Measurements from ENCODE around the gene USP37. TPM values are rescaled to one million over a fixed set of nuclear protein-coding genes. Genes with fewer than 3 reads are reported as not detected.
A peak's percentile ranks its signal among the peaks of the same experiment; 100 is the strongest.
"Not testable (repeated sequence)": the region's sequence is repeated elsewhere in the genome, so short reads cannot be mapped to it uniquely, and the experiment has no call there.

The USP37 gene
- total RNA-seq, 2 experiments from 2014 or later = 21.7 to 23.2 TPM

- H3K4me3 Mint-ChIP-seq = no peak overlapping the region
- H3K27me3 Mint-ChIP-seq (ENCODE audit: low read depth) = no peaks in the 10 kb centered on the region
- H3K27ac Mint-ChIP-seq = no peak overlapping the region
- H3K36me3 Mint-ChIP-seq (ENCODE audit: low read depth) = peaks cover 33% of the 10 kb centered on the region
- intact Hi-C loops (cut with micrococcal nuclease) = no loop called here
- no peaks in the 10 kb centered on the region for H3K9me3 Mint-ChIP-seq
- no peaks in the 10 kb centered on the region for H3K4me1 Mint-ChIP-seq (ENCODE audit: low read depth)
- DNase-seq = no peak
- CTCF ChIA-PET = no interaction called here
Observed at GRCh38 chr2:218540015-218540414, 28.1 kb downstream of the USP37 start.

- no peak overlapping the region for H3K27ac Mint-ChIP-seq
Observed at GRCh38 chr2:218536804-218537494, 31.2 kb downstream of the USP37 start.

GRCh38 chr2:218529990-218530389, 38.2 kb downstream of the USP37 start:
- Mint-ChIP-seq H3K36me3 (ENCODE audit: low read depth) (peaks cover 66% of the 10 kb centered on the region), H3K4me3 (no peak overlapping the region), H3K27me3 (ENCODE audit: low read depth) (no peaks in the 10 kb centered on the region), H3K27ac (no peak overlapping the region), H3K4me1 (ENCODE audit: low read depth) (no peaks in the 10 kb centered on the region), H3K9me3 (peaks cover 2% of the 10 kb centered on the region)
- intact Hi-C loops (cut with micrococcal nuclease) = no loop called here
- CTCF ChIA-PET = interaction anchor here (1.2 kb wide), 1 partner anchor 1012 kb away, joined by 5 read pairs; no protein-coding TSS in a partner anchor
- no peak for DNase-seq

More at GRCh38 chr2:218536804-218537494, 31.2 kb downstream of the USP37 start:
- Mint-ChIP-seq H3K27me3 (ENCODE audit: low read depth) (no peaks in the 10 kb centered on the region), H3K9me3 (no peaks in the 10 kb centered on the region), H3K36me3 (ENCODE audit: low read depth) (peaks cover 34% of the 10 kb centered on the region), H3K4me3 (no peak overlapping the region), H3K4me1 (ENCODE audit: low read depth) (no peaks in the 10 kb centered on the region)
- CTCF ChIA-PET = no interaction called here
- DNase-seq = no peak
- intact Hi-C loops (cut with micrococcal nuclease) = no loop called here

- CTCF ChIA-PET = interaction anchor here (0.7 kb wide), 1 partner anchor 35 kb away, joined by 4 read pairs; no protein-coding TSS in a partner anchor
- DNase-seq; H3K4me1 Mint-ChIP-seq (ENCODE audit: low read depth); H3K27ac Mint-ChIP-seq; H3K27me3 Mint-ChIP-seq (ENCODE audit: low read depth); intact Hi-C loops (cut with micrococcal nuclease); H3K9me3 Mint-ChIP-seq; H3K4me3 Mint-ChIP-seq: not testable (repeated sequence)
- peaks cover 70% of the 10 kb centered on the region for H3K36me3 Mint-ChIP-seq (ENCODE audit: low read depth)
Observed at GRCh38 chr2:218528409-218528808, 39.7 kb downstream of the USP37 start.

- no peak for DNase-seq
- CTCF ChIA-PET = interaction anchor here (0.7 kb wide), 1 partner anchor 24 kb away, joined by 4 read pairs; no protein-coding TSS in a partner anchor
- peaks cover 45% of the 10 kb centered on the region for H3K36me3 Mint-ChIP-seq (ENCODE audit: low read depth)
- H3K27ac Mint-ChIP-seq = no peak overlapping the region
- intact Hi-C loops (cut with micrococcal nuclease) = no loop called here
- H3K4me3 Mint-ChIP-seq = no peak overlapping the region
- peaks cover 6% of the 10 kb centered on the region for H3K4me1 Mint-ChIP-seq (ENCODE audit: low read depth)
- peaks cover 2% of the 10 kb centered on the region for H3K9me3 Mint-ChIP-seq
- no peaks in the 10 kb centered on the region for H3K27me3 Mint-ChIP-seq (ENCODE audit: low read depth)
Observed at GRCh38 chr2:218523651-218524050, 44.5 kb downstream of the USP37 start.

- Mint-ChIP-seq H3K4me1 (ENCODE audit: low read depth) (peaks cover 29% of the 10 kb centered on the region), H3K27ac (no peak overlapping the region), H3K27me3 (ENCODE audit: low read depth) (no peaks in the 10 kb centered on the region), H3K36me3 (ENCODE audit: low read depth) (peaks cover 26% of the 10 kb centered on the region), H3K9me3 (no peaks in the 10 kb centered on the region), H3K4me3 (no peak overlapping the region)
- intact Hi-C loops (cut with micrococcal nuclease) = loop anchor here (10.0 kb wide), 1 partner anchor 326 kb away; no protein-coding TSS in a partner anchor
- CTCF ChIA-PET = no interaction called here
- DNase-seq = no peak
Observed at GRCh38 chr2:218518876-218519275, 49.3 kb downstream of the USP37 start.

GRCh38 chr2:218517434-218518206, 50.5 kb downstream of the USP37 start:
- intact Hi-C loops (cut with micrococcal nuclease) = loop anchor here (10.0 kb wide), 1 partner anchor 327 kb away; no protein-coding TSS in a partner anchor
- CTCF ChIA-PET = interaction anchor here (0.8 to 1.4 kb wide), 3 partner anchors 16 to 215 kb away, joined by 3 to 5 read pairs (median 3); no protein-coding TSS in a partner anchor
- H3K4me3 Mint-ChIP-seq = no peak overlapping the region

GRCh38 chr2:218516614-218517013, 51.5 kb downstream of the USP37 start:
- Mint-ChIP-seq H3K4me3 (no peak overlapping the region), H3K36me3 (ENCODE audit: low read depth) (peaks cover 24% of the 10 kb centered on the region), H3K4me1 (ENCODE audit: low read depth) (peaks cover 29% of the 10 kb centered on the region), H3K9me3 (no peaks in the 10 kb centered on the region), H3K27me3 (ENCODE audit: low read depth) (no peaks in the 10 kb centered on the region), H3K27ac (no peak overlapping the region)
- intact Hi-C loops (cut with micrococcal nuclease) = loop anchor here (1.0 to 10.0 kb wide), 2 partner anchors 109 to 328 kb away; no protein-coding TSS in a partner anchor
- CTCF ChIA-PET = interaction anchor here (0.7 to 1.4 kb wide), 5 partner anchors 17 to 214 kb away, joined by 3 to 5 read pairs (median 3); no protein-coding TSS in a partner anchor
- DNase-seq = peak; percentile 6

More at GRCh38 chr2:218517434-218518206, 50.5 kb downstream of the USP37 start:
- Mint-ChIP-seq H3K27me3 (ENCODE audit: low read depth) (no peaks in the 10 kb centered on the region), H3K4me1 (ENCODE audit: low read depth) (peaks cover 29% of the 10 kb centered on the region), H3K36me3 (ENCODE audit: low read depth) (peaks cover 23% of the 10 kb centered on the region), H3K27ac (no peak overlapping the region), H3K9me3 (no peaks in the 10 kb centered on the region)
- DNase-seq = peak; percentile 26

- DNase-seq = no peak
- no peaks in the 10 kb centered on the region for H3K9me3 Mint-ChIP-seq
- H3K4me1 Mint-ChIP-seq (ENCODE audit: low read depth) = peaks cover 23% of the 10 kb centered on the region
- H3K27ac Mint-ChIP-seq = no peak overlapping the region
- intact Hi-C loops (cut with micrococcal nuclease) = loop anchor here (10.0 kb wide), 1 partner anchor 331 kb away; no protein-coding TSS in a partner anchor
- H3K4me3 Mint-ChIP-seq = no peak overlapping the region
- H3K27me3 Mint-ChIP-seq (ENCODE audit: low read depth) = no peaks in the 10 kb centered on the region
- peaks cover 17% of the 10 kb centered on the region for H3K36me3 Mint-ChIP-seq (ENCODE audit: low read depth)
- CTCF ChIA-PET = interaction anchor here (0.6 to 0.8 kb wide), 2 partner anchors 11 to 88 kb away, joined by 3 read pairs; no protein-coding TSS in a partner anchor
Observed at GRCh38 chr2:218513676-218514075, 54.5 kb downstream of the USP37 start.

GRCh38 chr2:218508299-218508698, 59.9 kb downstream of the USP37 start:
- Mint-ChIP-seq H3K4me1 (ENCODE audit: low read depth) (peaks cover 6% of the 10 kb centered on the region), H3K4me3 (no peak overlapping the region), H3K27me3 (ENCODE audit: low read depth) (no peaks in the 10 kb centered on the region), H3K36me3 (ENCODE audit: low read depth) (peaks cover 27% of the 10 kb centered on the region), H3K27ac (no peak overlapping the region), H3K9me3 (no peaks in the 10 kb centered on the region)
- no peak for DNase-seq
- CTCF ChIA-PET = no interaction called here
- intact Hi-C loops (cut with micrococcal nuclease) = no loop called here

GRCh38 chr2:218505754-218506371, 62.3 kb downstream of the USP37 start:
- DNase-seq = no peak
- H3K27me3 Mint-ChIP-seq (ENCODE audit: low read depth) = no peaks in the 10 kb centered on the region
- intact Hi-C loops (cut with micrococcal nuclease) = no loop called here
- no peak overlapping the region for H3K27ac Mint-ChIP-seq
- CTCF ChIA-PET = interaction anchor here (0.6 to 1.3 kb wide), 6 partner anchors 10 to 609 kb away, joined by 3 to 6 read pairs (median 4); no protein-coding TSS in a partner anchor
- no peak overlapping the region for H3K4me3 Mint-ChIP-seq
- no peaks in the 10 kb centered on the region for H3K9me3 Mint-ChIP-seq
- H3K36me3 Mint-ChIP-seq (ENCODE audit: low read depth) = peaks cover 32% of the 10 kb centered on the region
- peaks cover 6% of the 10 kb centered on the region for H3K4me1 Mint-ChIP-seq (ENCODE audit: low read depth)

GRCh38 chr2:218501665-218502064, 66.5 kb downstream of the USP37 start:
- DNase-seq = no peak
- Mint-ChIP-seq H3K27ac (no peak overlapping the region), H3K4me3 (no peak overlapping the region), H3K36me3 (ENCODE audit: low read depth) (peaks cover 29% of the 10 kb centered on the region), H3K27me3 (ENCODE audit: low read depth) (no peaks in the 10 kb centered on the region), H3K9me3 (no peaks in the 10 kb centered on the region), H3K4me1 (ENCODE audit: low read depth) (no peaks in the 10 kb centered on the region)
- CTCF ChIA-PET = interaction anchor here (1.1 kb wide), 1 partner anchor 8 kb away, joined by 4 read pairs; no protein-coding TSS in a partner anchor
- intact Hi-C loops (cut with micrococcal nuclease) = no loop called here
